Fibroblast of pulmonary artery (primary cell): ENCODE results near the gene PLSCR5.

Source experiments
- DNase-seq: peaks from one replicate; pipeline ENCODE4 v3.0.0-alpha.2; 2010; ENCODE audit warnings: low read depth
- H3K4me3 ChIP-seq: replicated peaks from 2 replicates; pipeline ENCODE4 v1.5.1; 2011; ENCODE audit warnings: low read depth, mild to moderate bottlenecking, control low read depth, low read length, moderate library complexity
- CTCF ChIP-seq: IDR thresholded peaks from 2 replicates; pipeline ENCODE4 v1.5.1; 2011; ENCODE audit warnings: mild to moderate bottlenecking, control low read depth, low read length, inconsistent platforms; ENCODE audit errors: missing control alignments

Gene PLSCR5

GRCh38 chr3:146589899-146590508, 15.1 kb downstream of the PLSCR5 start:
- peak; percentile 76 for DNase-seq

GRCh38 chr3:146585156-146585555, 20.0 kb downstream of the PLSCR5 start:
- no peak overlapping the region for H3K4me3 ChIP-seq
- TF ChIP-seq CTCF = no peak
- DNase-seq = no peak

More at GRCh38 chr3:146589899-146590508, 15.1 kb downstream of the PLSCR5 start:
- H3K4me3 ChIP-seq = no peak overlapping the region
- peak; percentile 60 for TF ChIP-seq CTCF

GRCh38 chr3:146581951-146582467, 23.1 kb downstream of the PLSCR5 start:
- DNase-seq = peak; percentile 66
- TF ChIP-seq CTCF = no peak
- no peak overlapping the region for H3K4me3 ChIP-seq

GRCh38 chr3:146581080-146581601, 24.0 kb downstream of the PLSCR5 start:
- H3K4me3 ChIP-seq = no peak overlapping the region
- DNase-seq = peak; percentile 38
- no peak for TF ChIP-seq CTCF

- H3K4me3 ChIP-seq = no peak overlapping the region
- TF ChIP-seq CTCF = peak; percentile 39
- peak; percentile 88 for DNase-seq
Measured at GRCh38 chr3:146577662-146578061, 27.5 kb downstream of the PLSCR5 start.

- H3K4me3 ChIP-seq = no peak overlapping the region
- no peak for TF ChIP-seq CTCF
- no peak for DNase-seq
Measured at GRCh38 chr3:146575636-146576035, 29.5 kb downstream of the PLSCR5 start.

GRCh38 chr3:146574173-146574572, 31.0 kb downstream of the PLSCR5 start:
- DNase-seq = no peak
- no peak for TF ChIP-seq CTCF
- no peak overlapping the region for H3K4me3 ChIP-seq
